Sciatic nerve (tissue), 2 donors: Measurements from ENCODE around the gene GNAT2. TPM values are rescaled to one million over a fixed set of nuclear protein-coding genes. Genes with fewer than 3 reads are reported as not detected.
A peak's percentile ranks its signal among the peaks of the same experiment; 100 is the strongest.
"Not testable (repeated sequence)": the region's sequence is repeated elsewhere in the genome, so short reads cannot be mapped to it uniquely, and the experiment has no call there.

Source experiments
- ATAC-seq: fragments of 200-7000 bp; cut with Tn5 transposase; one replicate; pipeline ENCODE4 v1.9.1; 2020; ENCODE audit warnings: mild to moderate bottlenecking, moderate library complexity
- DNase-seq: peaks from one replicate; pipeline ENCODE4 v3.0.0-alpha.2; 2020; ENCODE audit warnings: low spot score
- intact Hi-C: fragments of 100-400 bp; cut with DNase I; formaldehyde crosslinking; loops from one replicate; pipeline ENCODE4 v1.14.2; 2022
- total RNA-seq: library from RNA; stranded (reverse); fragmentation: NEBNext Ultra II Directional; extraction: Animal tissue kit (Norgen Biotek cat#: 25700); gene quantifications from one replicate; pipeline ENCODE4 v1.2.1, GENCODE V29; 2021
- donor health status: DM: no; HTN: no; CAD: no.
- donor health status: DM: no; HTN: no; CAD: no.

The GNAT2 gene
- not detected for total RNA-seq

DNA sequence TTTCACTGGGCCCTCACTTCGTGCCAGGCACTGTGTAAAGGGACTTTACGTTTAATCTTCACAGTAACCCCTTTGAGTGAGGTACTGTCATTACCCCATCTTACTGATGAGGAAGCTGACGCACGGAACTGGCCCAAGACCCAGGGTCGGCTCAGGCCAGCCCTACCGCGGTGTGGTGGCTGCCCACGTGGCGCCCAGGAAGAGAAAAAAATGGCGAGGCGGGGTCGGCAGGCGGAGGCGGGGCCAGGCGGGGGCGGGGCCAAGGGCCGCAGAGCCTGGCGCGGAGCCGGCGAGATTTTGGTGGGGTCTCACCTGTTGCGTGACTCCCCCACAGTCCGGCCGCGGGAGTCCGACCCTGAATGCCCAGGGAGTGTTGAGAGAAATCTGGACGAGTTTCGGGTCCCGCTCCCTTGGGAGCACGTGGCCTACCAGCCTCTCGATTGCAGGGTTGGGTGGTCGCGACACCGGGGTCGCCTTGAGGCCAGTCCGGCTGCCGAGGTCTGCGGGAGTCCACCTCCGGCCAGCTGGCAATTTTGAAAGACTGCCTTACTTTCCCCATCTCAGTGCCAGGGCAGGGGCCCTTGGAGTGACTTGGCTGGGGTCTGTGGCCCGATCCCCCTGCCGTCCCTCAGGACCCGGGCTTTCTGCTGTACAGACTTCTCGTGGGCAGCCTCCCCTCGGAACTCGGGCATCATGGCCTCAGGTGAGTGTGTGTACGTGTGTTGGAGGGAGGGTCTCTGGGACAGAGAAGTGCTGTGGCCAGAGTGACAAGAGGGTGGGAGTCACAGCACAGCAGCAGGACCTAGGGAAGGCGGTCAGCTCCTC is at the start of gene GNAT2, which contains the start of gene AMPD2:
Gene GNAT2, minus strand, starts transcription at position 41 of the 825 bp plus-strand sequence. CDS start 6,746 bp downstream, outside the sequence.
Gene AMPD2, plus strand, starts transcription at position 262 of the 825 bp plus-strand sequence. CDS start 1,339 bp downstream, outside the sequence.
- intact Hi-C loops, result no loop called here
- DNase-seq, result peak; percentile 88
- ATAC-seq, result peak; percentile 79

DNA sequence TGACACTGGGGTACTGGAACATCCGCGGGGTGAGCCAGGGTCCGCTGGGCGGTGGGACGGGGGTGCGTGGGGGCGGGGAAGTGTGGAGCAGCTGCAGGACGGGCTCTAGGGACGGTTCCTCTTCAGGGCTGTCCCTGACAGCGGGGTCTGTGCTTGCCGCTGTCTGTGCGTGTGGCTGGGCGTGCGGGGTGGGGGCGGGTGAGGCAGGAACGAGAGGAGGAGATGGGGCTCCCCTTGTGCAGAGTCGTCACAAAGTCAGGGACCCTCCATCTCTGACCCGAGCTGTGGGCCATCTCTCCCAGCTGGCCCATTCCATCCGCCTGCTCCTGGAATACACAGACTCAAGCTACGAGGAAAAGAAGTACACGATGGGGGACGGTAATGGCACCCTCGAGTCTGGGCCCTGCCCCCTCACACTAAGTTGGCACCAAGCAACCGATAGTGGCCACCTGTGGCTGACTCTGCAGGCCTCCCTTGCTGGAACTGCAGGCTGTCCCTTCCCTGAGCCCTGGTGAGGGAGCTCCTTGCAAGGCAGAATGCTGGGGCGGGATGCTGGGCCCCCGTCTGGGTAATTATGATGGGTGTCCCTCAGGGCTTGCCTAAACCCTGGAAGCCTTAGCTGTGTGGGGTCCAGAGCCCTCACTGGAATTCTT is 48.8 kb upstream of the GNAT2 start:
- DNase-seq, result no peak
- intact Hi-C loops, result loop anchor here (2.0 kb wide), 1 partner anchor 57 kb away; no protein-coding TSS in a partner anchor
- ATAC-seq, result peak; percentile 50

DNA sequence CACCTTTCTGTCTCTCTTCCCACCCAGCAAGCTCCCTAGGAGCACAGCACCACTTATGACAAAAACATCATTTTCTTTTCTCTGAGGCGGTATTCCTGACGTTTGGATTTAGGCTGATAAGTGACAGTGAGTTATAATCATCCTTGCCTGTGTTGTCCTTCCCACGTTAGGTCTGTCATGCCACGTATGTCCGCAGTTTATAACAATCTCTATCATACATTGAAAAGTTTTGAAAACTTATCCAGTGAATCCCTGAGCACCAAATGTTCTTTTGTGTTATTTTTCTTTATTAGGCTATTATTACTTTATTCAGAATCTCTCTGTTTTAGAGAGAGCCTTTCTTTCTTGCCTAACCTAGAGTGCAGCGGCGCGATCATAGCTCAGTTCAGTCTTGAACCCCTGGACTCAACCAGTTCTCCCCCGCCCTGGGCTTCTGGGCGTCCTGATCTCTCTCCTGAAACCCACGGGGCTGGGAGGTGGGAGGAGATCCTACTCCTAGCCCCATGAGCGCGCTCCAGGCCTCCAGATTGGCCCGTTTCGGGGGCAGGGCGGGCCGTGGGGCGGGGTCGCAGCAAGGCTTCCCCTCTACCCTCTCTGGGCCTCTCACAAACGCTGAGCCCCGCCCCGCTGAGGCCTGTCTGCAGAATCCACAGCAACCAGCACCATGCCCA is 48.2 kb upstream of the GNAT2 start, which contains the start of gene GSTM2:
Gene GSTM2, plus strand, starts transcription at position 606 of the 671 bp plus-strand sequence. Its CDS starts 59 bp downstream, at position 665.
- peak; percentile 96 for DNase-seq
- intact Hi-C loops, result loop anchor here (2.0 kb wide), 1 partner anchor 57 kb away; no protein-coding TSS in a partner anchor
- ATAC-seq, result peak; percentile 100

DNA sequence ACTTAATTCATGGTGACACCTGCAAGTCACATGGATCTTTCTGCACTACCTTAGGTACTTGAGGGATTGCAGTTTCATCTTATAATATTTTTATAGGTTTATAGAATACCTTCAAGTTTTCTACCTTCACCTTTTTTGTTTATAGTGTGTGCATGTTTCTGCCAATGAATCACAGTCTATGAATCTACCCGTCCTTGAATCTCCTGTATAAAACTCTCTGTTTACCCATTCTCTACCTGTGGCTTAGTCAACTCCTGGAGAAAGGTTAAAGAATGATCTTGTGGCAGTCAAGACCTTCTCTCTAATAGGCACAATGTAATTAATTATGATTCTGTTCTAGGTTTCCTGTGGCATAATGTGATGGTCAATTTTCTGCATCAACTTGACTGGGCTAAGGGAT is 45.3 kb upstream of the GNAT2 start:
- ATAC-seq (no peak), DNase-seq (no peak)
- intact Hi-C loops, result no loop called here

DNA sequence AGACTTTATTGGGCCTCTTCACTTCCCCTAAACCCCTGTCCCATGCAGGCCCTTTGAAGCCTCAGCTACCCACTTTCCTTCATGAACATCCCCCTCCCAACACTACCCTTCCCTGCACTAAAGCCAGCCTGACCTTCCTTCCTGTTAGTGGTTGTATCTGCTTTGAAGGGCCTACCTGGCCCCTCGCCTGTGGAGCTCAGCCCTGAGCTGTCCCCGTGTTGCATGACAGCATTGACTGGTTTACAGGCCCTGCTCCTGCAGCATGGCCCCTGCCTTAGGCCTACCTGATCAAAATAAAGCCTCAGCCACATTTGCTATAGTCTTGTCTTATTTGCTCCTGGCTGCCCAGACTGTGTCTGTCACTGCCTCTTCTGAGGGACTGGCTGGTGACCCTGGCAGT is 42.0 kb upstream of the GNAT2 start:
- intact Hi-C loops, result no loop called here
- ATAC-seq, result no peak
- DNase-seq, result no peak

DNA sequence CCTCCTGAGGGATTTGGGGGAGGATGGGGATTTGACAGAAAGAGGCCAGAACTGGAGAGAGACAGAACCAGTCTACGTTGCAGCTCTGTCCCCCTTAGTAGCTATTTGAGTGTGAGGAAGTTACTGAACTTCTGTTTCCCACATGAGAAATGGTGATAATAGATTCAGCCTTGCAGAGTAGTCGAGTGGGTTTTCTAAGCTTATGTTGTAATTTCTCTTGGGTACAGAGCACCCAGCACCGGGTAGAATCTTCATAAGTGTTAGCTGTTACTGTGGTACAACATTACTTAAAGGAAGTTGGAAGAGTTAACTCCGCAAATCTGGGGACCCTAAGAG is 41.2 kb upstream of the GNAT2 start:
- DNase-seq, intact Hi-C loops, ATAC-seq: not testable (repeated sequence)

DNA sequence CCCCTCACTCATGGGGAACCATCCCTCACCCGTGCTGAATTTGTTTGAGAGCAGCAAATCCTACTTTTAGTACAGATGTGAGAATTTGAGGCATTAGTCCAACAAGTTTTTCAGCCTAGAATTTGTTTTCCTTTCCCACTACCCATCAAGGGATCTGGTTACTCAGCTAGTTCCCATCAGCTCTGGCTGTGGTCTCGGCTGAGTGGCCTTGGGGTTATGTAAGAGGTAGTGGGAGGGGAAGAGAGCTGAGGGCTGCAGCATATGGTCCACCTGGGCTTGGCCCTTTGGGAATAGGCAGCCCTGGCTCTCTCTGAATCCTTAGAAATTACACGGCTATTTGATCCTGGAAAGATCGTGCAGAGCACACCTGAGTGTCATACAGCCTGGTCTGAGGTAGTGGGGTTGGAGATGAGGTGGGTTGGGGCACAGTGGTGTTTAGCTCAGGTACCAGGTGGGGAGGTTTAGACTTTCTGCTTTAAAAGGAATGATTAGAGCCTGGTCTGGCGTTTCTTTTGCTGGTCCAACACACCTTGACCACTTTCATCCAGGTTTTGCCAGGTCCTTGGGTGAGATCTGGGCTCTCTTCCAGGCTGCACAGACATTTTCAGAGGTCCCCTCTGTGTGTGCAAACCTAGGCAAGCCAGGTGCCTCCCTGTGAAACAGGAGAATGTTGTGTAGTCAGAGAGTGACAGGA is 40.7 kb upstream of the GNAT2 start:
- ATAC-seq (no peak), DNase-seq (no peak)
- intact Hi-C loops, result no loop called here

DNA sequence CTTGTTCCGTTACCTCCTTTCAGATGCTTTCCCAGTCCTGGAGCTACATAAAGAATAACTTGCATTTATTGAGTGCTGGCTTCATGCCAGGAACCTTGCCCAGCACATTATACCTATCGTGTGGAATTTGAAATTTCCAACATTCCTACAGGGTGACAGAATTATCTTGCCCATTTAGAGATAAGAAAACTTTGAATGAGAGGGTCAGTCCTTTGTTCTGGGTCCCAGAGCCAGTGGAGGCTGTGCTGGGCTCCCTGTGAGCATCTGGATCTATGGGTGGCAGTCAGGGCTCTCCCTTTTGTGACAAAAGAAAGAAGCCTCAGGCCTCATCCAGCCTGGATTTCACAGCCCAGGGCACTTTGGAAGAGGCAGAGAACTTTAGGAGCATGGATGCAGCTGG is 39.7 kb upstream of the GNAT2 start:
- ATAC-seq (no peak), DNase-seq (no peak)
- intact Hi-C loops, result no loop called here

DNA sequence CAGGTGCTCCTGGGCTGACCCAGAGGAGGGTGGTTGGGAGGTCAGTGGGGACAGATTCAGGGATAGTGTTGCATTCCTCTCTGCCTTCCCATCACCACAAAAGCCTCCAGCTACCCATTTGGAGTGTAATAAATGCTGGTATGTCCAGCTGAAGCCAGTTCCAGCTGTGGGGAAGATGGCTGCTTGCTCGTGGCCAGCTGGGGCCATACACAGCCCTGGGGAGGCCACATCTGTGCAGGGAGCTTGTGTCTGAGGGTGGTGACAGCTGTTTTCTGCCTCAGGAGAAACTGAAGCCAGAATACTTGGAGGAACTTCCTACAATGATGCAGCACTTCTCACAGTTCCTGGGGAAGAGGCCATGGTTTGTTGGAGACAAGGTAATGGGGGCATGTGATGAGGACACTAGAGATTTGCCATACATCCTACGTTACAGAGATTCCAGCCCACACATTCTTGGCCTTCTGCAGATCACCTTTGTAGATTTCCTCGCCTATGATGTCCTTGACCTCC is 39.2 kb upstream of the GNAT2 start:
- DNase-seq (no peak), ATAC-seq (no peak)
- intact Hi-C loops, result no loop called here

DNA sequence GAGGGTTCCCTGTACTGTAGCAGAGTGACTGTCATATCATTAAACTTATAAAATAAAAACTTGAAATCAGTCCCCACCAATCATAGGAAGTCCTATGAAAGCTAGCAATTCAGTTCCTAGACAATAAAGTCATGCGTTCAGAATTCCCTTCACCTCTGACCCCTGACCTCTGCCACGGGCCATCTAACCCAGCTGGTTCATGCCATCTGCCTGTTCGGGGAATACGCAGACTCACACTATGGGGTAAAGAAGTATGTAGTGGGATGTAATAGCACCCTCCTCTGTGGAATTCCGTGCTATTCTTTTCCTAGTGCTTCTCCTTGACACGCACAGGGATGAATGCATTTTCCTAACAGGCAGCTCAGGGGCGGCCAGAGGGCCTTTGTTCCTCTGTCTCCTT is 38.6 kb upstream of the GNAT2 start:
- intact Hi-C loops, result no loop called here
- no peak for DNase-seq

DNA sequence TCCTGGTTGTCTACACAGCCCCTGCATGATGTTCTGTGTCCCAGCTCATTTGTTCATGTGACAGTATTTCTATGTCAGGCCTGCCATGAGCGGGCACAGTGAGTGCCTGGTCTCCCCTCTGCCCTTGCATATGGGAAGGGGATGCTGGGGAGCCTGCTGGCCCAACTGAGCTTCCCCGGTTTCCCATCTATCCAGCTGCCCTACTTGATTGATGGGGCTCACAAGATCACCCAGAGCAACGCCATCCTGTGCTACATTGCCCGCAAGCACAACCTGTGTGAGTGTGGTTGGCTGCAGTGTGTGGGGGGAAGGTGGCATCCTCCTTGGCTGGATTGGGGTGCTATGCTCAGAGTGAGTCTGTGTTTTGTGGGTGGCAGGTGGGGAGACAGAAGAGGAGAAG is 38.0 kb upstream of the GNAT2 start:
- ATAC-seq (no peak), DNase-seq (no peak)
- intact Hi-C loops, result no loop called here

More for the DNA sequence above, 38.6 kb upstream of the GNAT2 start:
- ATAC-seq, result no peak

DNA sequence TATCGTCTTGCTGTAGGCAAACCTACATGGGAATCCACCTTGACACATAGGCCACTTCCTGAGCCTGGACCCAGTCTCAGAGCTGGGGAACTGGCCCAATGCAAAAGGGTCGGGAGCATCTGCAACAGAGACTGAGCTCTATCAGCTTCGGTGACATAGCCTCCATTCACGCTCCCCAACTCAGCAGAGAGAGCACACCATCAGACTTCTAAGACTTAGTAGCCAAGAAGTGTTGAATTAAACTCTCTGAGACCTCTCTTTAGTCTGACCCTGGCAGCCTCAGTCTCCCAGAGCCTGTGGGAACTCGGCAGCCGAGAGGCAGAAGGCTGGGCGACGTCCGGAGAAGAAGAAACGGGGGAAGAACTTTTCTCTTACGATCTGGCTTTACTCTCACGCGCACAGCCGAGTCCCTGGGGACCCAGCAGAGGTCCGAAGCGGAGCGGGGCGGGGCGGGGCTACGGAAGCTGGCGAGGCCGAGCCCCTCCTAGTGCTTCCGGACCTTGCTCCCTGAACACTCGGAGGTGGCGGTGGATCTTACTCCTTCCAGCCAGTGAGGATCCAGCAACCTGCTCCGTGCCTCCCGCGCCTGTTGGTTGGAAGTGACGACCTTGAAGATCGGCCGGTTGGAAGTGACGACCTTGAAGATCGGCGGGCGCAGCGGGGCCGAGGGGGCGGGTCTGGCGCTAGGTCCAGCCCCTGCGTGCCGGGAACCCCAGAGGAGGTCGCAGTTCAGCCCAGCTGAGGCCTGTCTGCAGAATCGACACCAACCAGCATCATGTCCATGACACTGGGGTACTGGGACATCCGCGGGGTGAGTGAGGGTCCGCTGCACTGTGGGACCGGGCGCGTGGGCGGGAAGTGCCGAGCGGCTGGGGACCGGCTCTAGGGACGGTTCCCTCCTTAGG is 36.5 kb upstream of the GNAT2 start, which contains the start of gene GSTM4:
Gene GSTM4, plus strand, starts transcription at position 485 of the 905 bp plus-strand sequence. Its CDS starts 291 bp downstream, at position 776.
- DNase-seq (peak; percentile 93), ATAC-seq (peak; percentile 97)
- intact Hi-C loops, result no loop called here

DNA sequence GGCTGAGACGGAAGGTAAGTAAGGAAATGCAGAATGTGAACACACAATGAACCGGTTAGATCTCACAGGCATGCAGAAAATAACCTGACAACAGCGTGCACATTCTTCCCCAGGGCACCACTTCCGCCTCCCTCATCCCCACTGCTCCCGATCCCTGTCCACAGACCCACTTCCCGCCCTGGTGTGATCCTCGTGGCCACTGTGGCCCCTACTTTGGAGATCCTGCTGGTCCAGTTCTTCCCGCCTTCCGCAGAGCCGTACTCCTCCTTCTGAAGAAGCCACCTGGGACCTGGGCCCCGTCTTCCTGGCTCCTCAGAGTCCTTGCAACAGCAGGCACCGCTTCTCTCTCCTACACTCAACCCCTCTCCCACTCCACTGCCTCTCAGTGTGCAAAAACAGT is 35.1 kb upstream of the GNAT2 start:
- intact Hi-C loops, result no loop called here
- DNase-seq (no peak), ATAC-seq (no peak)

DNA sequence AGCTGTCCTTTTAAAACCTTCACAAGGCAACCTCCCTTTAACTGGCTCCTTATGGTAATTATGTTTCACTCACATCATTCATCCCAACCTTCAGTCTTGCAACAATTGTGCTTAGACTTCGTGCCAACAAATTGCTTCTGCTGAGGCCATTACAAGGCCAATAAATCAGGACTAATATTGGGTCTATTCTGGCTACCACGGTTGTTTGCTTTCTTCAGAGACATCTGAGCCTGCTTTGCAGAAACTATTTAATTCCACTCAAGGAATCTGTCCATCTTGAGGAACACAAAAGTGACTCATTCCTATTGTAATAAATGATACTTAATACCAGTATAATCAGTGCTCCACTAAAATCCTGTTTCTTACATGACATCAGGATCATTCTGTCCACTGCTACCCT is 33.9 kb upstream of the GNAT2 start:
- intact Hi-C loops, result no loop called here
- no peak for ATAC-seq
- no peak for DNase-seq

DNA sequence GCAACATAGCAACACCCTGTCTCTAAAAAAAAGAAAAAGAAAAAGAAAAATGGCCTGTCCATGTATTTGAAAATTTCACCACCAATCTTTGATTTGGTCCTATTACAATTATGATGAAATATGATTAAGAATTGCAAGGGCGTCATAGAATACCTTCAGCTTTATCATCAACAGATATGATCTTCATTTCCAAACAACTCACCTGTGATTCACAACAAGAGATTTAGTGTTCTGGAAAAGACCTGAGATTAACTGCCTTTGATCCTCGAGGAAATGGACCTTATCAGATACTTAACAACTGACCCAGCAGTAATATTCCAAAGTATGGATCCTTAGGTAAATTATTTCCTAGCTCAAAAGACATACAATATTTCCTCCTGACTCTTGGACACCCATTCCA is 33.0 kb upstream of the GNAT2 start:
- intact Hi-C loops, result no loop called here
- no peak for DNase-seq
- no peak for ATAC-seq

DNA sequence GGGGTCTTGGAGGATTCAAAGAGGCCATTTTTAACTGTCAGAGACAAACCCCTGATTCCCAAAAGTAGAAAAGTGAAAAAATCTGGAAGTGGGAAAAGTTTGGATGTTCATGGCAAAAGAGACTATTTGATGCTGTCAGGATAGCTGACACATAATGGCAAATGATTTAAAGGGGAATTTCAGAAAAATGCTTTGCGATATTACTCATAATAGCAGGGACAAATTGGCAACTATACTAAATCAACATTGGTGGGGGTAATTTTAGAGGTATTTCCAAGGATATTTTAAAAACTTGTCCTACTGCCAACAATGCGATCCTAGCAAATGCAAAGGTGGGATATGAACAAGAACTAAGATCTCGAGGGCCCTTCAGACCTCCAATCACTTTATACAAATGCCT is 31.2 kb upstream of the GNAT2 start:
- DNase-seq (no peak), ATAC-seq (no peak)
- intact Hi-C loops, result no loop called here

DNA sequence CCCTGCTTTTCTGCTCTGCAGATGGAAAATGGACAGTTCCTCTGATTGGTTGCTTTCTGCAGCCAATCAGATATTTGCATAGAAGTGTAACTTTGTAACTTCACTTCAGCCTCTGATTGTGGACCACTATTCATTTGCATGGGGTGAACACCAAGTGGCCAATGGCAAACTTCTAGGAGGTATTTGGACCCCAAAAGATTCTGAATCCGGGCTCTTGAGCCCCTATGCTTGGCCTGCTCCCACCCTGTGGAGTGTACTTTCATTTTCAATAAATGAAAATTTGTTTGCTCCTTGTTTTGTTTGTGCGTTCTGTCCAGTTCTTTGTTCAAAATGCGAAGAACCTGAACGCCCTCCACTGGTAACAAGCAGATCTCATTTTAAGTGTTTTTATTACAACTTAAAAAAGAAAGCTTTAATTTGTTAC is 30.1 kb upstream of the GNAT2 start:
- DNase-seq (no peak), ATAC-seq (peak; percentile 78)
- intact Hi-C loops, result no loop called here

DNA sequence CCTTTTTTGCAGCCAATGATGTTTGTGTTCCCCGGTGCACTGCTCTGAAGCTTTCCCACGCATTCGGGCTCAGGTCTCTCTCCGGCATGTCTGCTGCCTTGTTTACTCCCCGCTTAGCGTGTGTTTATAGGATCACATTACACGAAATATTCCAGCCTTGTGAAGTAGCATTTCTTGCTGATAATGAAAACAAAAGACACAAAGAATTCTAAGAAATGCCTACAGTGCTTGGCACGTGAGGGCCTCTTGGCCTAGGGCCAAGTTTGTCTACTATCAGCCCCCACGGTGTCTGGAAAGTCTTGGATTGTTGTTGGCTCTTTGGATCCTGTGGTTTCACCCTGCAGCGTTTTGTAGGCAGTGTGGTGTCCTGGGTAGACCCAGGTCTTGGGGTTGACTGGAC is 25.3 kb upstream of the GNAT2 start:
- ATAC-seq (peak; percentile 36), DNase-seq (no peak)
- intact Hi-C loops, result loop anchor here (5.0 kb wide), 1 partner anchor 128 kb away; no protein-coding TSS in a partner anchor
